PFSK-1 (cell line): ENCODE data around the gene SYNGAP1.

Experiments
- FOXP2 ChIP-seq: optimal IDR thresholded peaks from 2 replicates; pipeline ENCODE3; 2011; ENCODE audit warnings: borderline replicate concordance, control low read depth, inconsistent platforms; ENCODE audit not compliant: insufficient read depth; ENCODE audit errors: extremely low read length, extremely low read depth
- POLR2AphosphoS5 ChIP-seq: IDR thresholded peaks from 2 replicates; pipeline ENCODE4 v1.6.1; 2012; ENCODE audit warnings: low read depth, mild to moderate bottlenecking, control low read depth, low read length, moderate library complexity
- SIN3A ChIP-seq: IDR thresholded peaks from 2 replicates; pipeline ENCODE4 v1.6.1; 2012; ENCODE audit warnings: mild to moderate bottlenecking, low read length, moderate library complexity, borderline replicate concordance; ENCODE audit not compliant: insufficient read depth
- TAF1 ChIP-seq: IDR thresholded peaks from 2 replicates; pipeline ENCODE4 v1.6.1; 2012; ENCODE audit warnings: low read length, control low read depth, borderline replicate concordance; ENCODE audit not compliant: insufficient read depth
- TF ChIP-seq, protein P1 (sequence below), 2 experiments: IDR thresholded peaks; 2 replicates each; pipeline versions ENCODE4 v1.6.1 to v1.8.0; 2011 to 2012; ENCODE audit warnings: low read depth in 2 of 2, low read length in 2 of 2, control low read depth in 1 of 2, inconsistent platforms in 1 of 2, mild to moderate bottlenecking in 1 of 2, moderate library complexity in 1 of 2; ENCODE audit not compliant: insufficient read depth in 1 of 2

The SYNGAP1 gene

DNA sequence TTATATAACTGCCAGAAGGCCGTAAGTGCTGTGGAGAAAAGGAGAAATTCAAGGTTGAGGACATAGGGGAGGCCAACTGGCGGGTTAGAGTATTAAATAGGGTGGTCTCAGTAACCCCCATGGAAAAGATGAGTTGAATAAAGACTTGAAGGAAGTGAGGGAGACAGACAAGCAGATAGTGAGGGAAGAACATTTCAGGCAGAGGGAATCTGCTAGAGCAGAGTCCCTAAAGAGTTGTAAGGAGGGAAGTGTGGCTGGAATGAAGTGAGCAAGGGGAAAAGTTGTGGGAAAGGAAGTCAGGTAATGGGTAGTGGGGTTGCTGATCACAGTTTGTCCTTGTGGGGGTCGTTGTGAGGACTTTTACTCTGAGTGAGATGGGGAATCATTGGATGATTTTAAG, 26.9 kb upstream of the SYNGAP1 start:
- TF ChIP-seq, protein P1, sequence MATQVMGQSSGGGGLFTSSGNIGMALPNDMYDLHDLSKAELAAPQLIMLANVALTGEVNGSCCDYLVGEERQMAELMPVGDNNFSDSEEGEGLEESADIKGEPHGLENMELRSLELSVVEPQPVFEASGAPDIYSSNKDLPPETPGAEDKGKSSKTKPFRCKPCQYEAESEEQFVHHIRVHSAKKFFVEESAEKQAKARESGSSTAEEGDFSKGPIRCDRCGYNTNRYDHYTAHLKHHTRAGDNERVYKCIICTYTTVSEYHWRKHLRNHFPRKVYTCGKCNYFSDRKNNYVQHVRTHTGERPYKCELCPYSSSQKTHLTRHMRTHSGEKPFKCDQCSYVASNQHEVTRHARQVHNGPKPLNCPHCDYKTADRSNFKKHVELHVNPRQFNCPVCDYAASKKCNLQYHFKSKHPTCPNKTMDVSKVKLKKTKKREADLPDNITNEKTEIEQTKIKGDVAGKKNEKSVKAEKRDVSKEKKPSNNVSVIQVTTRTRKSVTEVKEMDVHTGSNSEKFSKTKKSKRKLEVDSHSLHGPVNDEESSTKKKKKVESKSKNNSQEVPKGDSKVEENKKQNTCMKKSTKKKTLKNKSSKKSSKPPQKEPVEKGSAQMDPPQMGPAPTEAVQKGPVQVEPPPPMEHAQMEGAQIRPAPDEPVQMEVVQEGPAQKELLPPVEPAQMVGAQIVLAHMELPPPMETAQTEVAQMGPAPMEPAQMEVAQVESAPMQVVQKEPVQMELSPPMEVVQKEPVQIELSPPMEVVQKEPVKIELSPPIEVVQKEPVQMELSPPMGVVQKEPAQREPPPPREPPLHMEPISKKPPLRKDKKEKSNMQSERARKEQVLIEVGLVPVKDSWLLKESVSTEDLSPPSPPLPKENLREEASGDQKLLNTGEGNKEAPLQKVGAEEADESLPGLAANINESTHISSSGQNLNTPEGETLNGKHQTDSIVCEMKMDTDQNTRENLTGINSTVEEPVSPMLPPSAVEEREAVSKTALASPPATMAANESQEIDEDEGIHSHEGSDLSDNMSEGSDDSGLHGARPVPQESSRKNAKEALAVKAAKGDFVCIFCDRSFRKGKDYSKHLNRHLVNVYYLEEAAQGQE (IDR thresholded peaks at IDR 0.05; ENCODE audit: insufficient read depth in 1 of 2, low read depth in 2 of 2, low read length in 2 of 2), result no peak
- TF ChIP-seq SIN3A (0 out of 2 replicates have a peak, but pooled peaks have one; percentile 35), TAF1 (no peak), POLR2AphosphoS5 (0 out of 2 replicates have a peak, but pooled peaks have one; percentile 24), FOXP2 (no peak)

DNA sequence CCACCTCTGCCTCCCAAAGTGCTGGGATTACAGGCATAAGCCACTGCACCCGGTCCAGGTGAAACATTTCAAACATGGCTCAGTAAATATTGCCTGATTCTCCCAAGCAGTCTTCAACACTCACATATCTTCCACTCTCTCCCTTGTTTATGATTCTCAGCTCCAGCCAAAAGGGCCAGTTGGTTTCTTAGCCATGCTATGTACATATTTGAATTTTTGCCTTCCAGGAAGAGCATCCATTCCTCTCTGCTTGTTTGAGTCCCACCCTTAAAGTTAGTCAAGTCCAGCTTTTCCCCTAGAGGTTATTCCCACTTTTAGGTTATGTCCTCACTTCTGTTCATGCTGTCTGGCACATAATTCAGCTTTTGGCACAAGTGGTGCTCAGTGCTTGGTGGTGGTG, 22.3 kb upstream of the SYNGAP1 start:
- TF ChIP-seq POLR2AphosphoS5, result no peak
- no peak for TF ChIP-seq TAF1
- TF ChIP-seq FOXP2, result no peak
- TF ChIP-seq SIN3A, result no peak
- TF ChIP-seq, protein P1 (IDR thresholded peaks at IDR 0.05; ENCODE audit: insufficient read depth in 1 of 2, low read depth in 2 of 2, low read length in 2 of 2), result no peak

DNA sequence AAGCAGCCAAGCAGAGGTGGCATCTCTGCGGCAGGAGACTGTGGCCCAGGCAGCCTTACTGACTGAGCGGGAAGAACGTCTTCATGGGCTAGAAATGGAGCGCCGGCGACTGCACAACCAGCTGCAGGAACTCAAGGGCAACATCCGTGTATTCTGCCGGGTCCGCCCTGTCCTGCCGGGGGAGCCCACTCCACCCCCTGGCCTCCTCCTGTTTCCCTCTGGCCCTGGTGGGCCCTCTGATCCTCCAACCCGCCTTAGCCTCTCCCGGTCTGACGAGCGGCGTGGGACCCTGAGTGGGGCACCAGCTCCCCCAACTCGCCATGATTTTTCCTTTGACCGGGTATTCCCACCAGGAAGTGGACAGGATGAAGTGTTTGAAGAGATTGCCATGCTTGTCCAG, 15.0 kb upstream of the SYNGAP1 start:
- TF ChIP-seq FOXP2, result no peak
- TF ChIP-seq SIN3A, result no peak
- TF ChIP-seq TAF1, result no peak
- TF ChIP-seq POLR2AphosphoS5, result no peak
- TF ChIP-seq, protein P1 (IDR thresholded peaks at IDR 0.05; ENCODE audit: insufficient read depth in 1 of 2, low read depth in 2 of 2, low read length in 2 of 2), result no peak

DNA sequence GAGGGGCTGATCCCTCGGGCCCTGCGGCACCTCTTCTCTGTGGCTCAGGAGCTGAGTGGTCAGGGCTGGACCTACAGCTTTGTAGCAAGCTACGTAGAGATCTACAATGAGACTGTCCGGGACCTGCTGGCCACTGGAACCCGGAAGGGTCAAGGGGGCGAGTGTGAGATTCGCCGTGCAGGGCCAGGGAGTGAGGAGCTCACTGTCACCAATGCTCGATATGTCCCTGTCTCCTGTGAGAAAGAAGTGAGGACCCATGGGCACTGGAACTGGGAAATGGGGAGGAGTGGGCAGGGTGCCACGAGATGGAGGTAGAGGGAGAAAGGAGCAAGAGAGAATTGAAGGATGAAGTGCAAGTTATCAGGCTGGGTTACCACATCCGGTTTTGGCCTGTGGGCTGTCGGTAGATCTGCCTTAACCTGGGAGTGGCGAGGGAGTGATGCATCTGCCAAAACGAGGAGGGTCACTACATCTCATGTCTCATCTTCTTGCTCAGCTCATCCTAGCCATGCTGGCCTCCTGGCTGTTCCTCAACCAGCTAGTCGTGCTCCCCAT, 14.4 kb upstream of the SYNGAP1 start:
- TF ChIP-seq FOXP2 (no peak), POLR2AphosphoS5 (0 out of 2 replicates have a peak, but pooled peaks have one; percentile 27)

DNA sequence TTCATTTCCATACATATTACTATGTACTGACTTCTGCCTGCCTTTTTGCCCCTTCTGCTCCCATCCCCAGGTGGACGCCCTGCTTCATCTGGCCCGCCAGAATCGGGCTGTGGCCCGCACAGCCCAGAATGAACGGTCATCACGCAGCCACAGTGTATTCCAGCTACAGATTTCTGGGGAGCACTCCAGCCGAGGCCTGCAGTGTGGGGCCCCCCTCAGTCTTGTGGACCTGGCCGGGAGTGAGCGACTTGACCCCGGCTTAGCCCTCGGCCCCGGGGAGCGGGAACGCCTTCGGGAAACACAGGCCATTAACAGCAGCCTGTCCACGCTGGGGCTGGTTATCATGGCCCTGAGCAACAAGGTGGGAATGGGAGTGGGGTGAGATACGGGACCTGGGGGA, 13.7 kb upstream of the SYNGAP1 start:
- TF ChIP-seq, protein P1 (IDR thresholded peaks at IDR 0.05; ENCODE audit: insufficient read depth in 1 of 2, low read depth in 2 of 2, low read length in 2 of 2), result no peak
- TF ChIP-seq SIN3A (no peak), POLR2AphosphoS5 (no peak), FOXP2 (no peak), TAF1 (no peak)
